ENCODE measurements around the gene APOBEC3A. TPM values are rescaled to one million over a fixed set of nuclear protein-coding genes. Genes with fewer than 3 reads are reported as not detected.

The APOBEC3A gene
- total RNA-seq (0.18 TPM in 1 of 2 replicates, not detected in the other), polyA plus RNA-seq (not detected in 2 replicates)

DNA sequence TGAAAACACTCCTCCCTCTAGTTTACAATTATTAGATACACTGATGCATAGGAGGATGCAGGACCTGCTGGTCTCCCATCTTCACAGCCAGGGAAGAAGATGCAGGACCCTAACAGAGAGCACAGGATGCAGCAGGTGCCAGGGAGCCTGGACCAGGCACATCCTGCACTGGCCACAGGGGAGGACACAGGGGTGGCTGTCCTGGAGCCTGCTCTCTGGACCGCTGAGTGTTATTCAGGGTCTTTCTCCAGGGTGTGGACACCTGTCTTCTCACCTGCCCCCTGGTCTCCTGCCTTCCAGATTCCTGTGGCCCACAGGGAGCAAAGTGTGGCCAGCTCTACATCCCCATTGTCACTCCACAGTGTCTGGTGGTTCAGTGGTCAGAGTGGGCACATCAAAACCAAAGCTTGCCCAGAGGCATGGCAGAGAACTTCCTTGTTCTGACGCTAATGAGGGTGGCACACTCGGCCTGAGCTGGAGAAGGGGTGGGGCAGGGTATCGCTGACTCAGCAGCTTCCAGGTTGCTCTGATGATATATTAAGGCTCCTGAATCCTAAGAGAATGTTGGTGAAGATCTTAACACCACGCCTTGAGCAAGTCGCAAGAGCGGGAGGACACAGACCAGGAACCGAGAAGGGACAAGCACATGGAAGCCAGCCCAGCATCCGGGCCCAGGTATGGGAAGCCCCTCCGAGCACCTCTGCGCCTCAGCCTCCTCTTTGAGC, at the start of gene APOBEC3A:
Gene APOBEC3A, plus strand, starts transcription at position 564 of the 725 bp plus-strand sequence. Its CDS starts 83 bp downstream, at position 647.
- no peak within 1 kb of the TSS for H3K27ac ChIP-seq
- no peak for DNase-seq (ENCODE audit: low read depth in 1 of 2, low spot score in 1 of 2)
- H3K4me1 ChIP-seq (ENCODE audit: low read depth), result no peaks in the 10 kb centered on the region
- no peaks in the 10 kb centered on the region for H3K9me3 ChIP-seq (ENCODE audit: low read depth)
- no peak within 1 kb of the TSS for H3K4me3 ChIP-seq
- TF ChIP-seq CTCF (IDR thresholded peaks at IDR 0.05; ENCODE audit: low read depth, low read length), result no peak
- H3K36me3 ChIP-seq, result no peaks in the 10 kb centered on the region
- H3K27me3 ChIP-seq, result no peaks in the 10 kb centered on the region

- no peak for TF ChIP-seq CTCF (IDR thresholded peaks at IDR 0.05; ENCODE audit: low read depth, low read length)
- H3K27me3 ChIP-seq, result no peaks in the 10 kb centered on the region
- H3K36me3 ChIP-seq, result no peaks in the 10 kb centered on the region
- H3K9me3 ChIP-seq (ENCODE audit: low read depth), result no peaks in the 10 kb centered on the region
- no peak overlapping the region for H3K27ac ChIP-seq
- no peak overlapping the region for H3K4me3 ChIP-seq
- H3K4me1 ChIP-seq (ENCODE audit: low read depth), result no peaks in the 10 kb centered on the region
- no peak for DNase-seq (ENCODE audit: low read depth in 1 of 2, low spot score in 1 of 2)
Observed at GRCh38 chr22:38907767-38908166, 49.6 kb upstream of the APOBEC3A start.

DNA sequence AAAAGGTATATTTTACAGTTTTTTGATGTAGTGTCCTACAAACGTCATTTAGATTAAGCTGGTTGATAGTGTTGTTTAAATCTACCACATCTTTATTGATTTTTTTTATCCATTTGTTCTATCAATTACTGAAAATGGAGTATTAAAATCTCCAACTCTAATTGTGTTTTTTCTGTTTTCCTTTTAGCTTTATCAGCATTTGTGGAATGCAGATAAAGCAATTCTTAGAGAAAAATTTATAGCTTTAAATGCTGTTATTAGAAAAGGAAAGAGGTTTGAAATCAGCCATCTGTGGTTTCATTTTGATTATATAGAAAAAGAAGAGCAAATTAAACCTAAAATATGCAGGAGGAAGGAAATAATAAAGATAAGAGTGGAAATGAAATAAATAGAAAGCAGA, 46.0 kb upstream of the APOBEC3A start:
- no peak overlapping the region for H3K4me3 ChIP-seq
- H3K9me3 ChIP-seq (ENCODE audit: low read depth), result no peaks in the 10 kb centered on the region
- no peak overlapping the region for H3K27ac ChIP-seq
- DNase-seq (ENCODE audit: low read depth in 1 of 2, low spot score in 1 of 2), result no peak
- H3K4me1 ChIP-seq (ENCODE audit: low read depth), result no peaks in the 10 kb centered on the region
- no peaks in the 10 kb centered on the region for H3K27me3 ChIP-seq
- no peaks in the 10 kb centered on the region for H3K36me3 ChIP-seq
- no peak for TF ChIP-seq CTCF (IDR thresholded peaks at IDR 0.05; ENCODE audit: low read depth, low read length)

- no peaks in the 10 kb centered on the region for H3K9me3 ChIP-seq (ENCODE audit: low read depth)
- H3K36me3 ChIP-seq, result no peaks in the 10 kb centered on the region
- no peak for TF ChIP-seq CTCF (IDR thresholded peaks at IDR 0.05; ENCODE audit: low read depth, low read length)
- H3K27me3 ChIP-seq, result no peaks in the 10 kb centered on the region
- DNase-seq (ENCODE audit: low read depth in 1 of 2, low spot score in 1 of 2), result peak in 1 of 2 donors; percentile 14
- H3K4me3 ChIP-seq, result no peak overlapping the region
- no peak overlapping the region for H3K27ac ChIP-seq
- peaks cover 14% of the 10 kb centered on the region for H3K4me1 ChIP-seq (ENCODE audit: low read depth)
Observed at GRCh38 chr22:38919631-38920190, 37.7 kb upstream of the APOBEC3A start.

GRCh38 chr22:38921120-38921519, 36.3 kb upstream of the APOBEC3A start:
- peaks cover 14% of the 10 kb centered on the region for H3K4me1 ChIP-seq (ENCODE audit: low read depth)
- no peak for DNase-seq (ENCODE audit: low read depth in 1 of 2, low spot score in 1 of 2)
- no peak overlapping the region for H3K27ac ChIP-seq
- no peaks in the 10 kb centered on the region for H3K9me3 ChIP-seq (ENCODE audit: low read depth)
- no peaks in the 10 kb centered on the region for H3K27me3 ChIP-seq
- no peaks in the 10 kb centered on the region for H3K36me3 ChIP-seq
- TF ChIP-seq CTCF (IDR thresholded peaks at IDR 0.05; ENCODE audit: low read depth, low read length), result no peak
- H3K4me3 ChIP-seq, result no peak overlapping the region

Data from cardiac muscle cell (in vitro differentiated cells and primary cell).